ENCODE data around the gene PMPCA.

Gene PMPCA

GRCh38 chr9:136386018-136386417, 24.4 kb upstream of the PMPCA start:
- no peaks in the 10 kb centered on the region for H3K9me3 ChIP-seq (ENCODE audit: insufficient read depth, low read depth, low read length)
- peaks cover 88% of the 10 kb centered on the region for H3K36me3 ChIP-seq (ENCODE audit: insufficient read depth, low read length)
- no peak overlapping the region for H3K4me3 ChIP-seq (ENCODE audit: low read length)
- H3K9ac ChIP-seq (ENCODE audit: low read depth, low read length), result no peak overlapping the region
- no peaks in the 10 kb centered on the region for H3K4me1 ChIP-seq (ENCODE audit: insufficient read depth, low read length)
- 96% methylated on average over 13 of the region's 13 CpGs for WGBS
- no peaks in the 10 kb centered on the region for H3K27me3 ChIP-seq (ENCODE audit: insufficient read depth, low read length)
- H3K27ac ChIP-seq (ENCODE audit: low read depth, low read length), result no peak overlapping the region

GRCh38 chr9:136387217-136387616, 23.2 kb upstream of the PMPCA start:
- Histone ChIP-seq H3K36me3 (ENCODE audit: insufficient read depth, low read length) (peaks cover 88% of the 10 kb centered on the region), H3K4me3 (ENCODE audit: low read length) (no peak overlapping the region), H3K9me3 (ENCODE audit: insufficient read depth, low read depth, low read length) (no peaks in the 10 kb centered on the region), H3K27me3 (ENCODE audit: insufficient read depth, low read length) (no peaks in the 10 kb centered on the region), H3K27ac (ENCODE audit: low read depth, low read length) (no peak overlapping the region), H3K4me1 (ENCODE audit: insufficient read depth, low read length) (no peaks in the 10 kb centered on the region), H3K9ac (ENCODE audit: low read depth, low read length) (no peak overlapping the region)
- 96% methylated on average over 19 of the region's 19 CpGs for WGBS

- Histone ChIP-seq H3K36me3 (ENCODE audit: insufficient read depth, low read length) (peaks cover 89% of the 10 kb centered on the region), H3K27ac (ENCODE audit: low read depth, low read length) (no peak overlapping the region), H3K4me3 (ENCODE audit: low read length) (no peak overlapping the region), H3K4me1 (ENCODE audit: insufficient read depth, low read length) (no peaks in the 10 kb centered on the region), H3K9ac (ENCODE audit: low read depth, low read length) (no peak overlapping the region), H3K9me3 (ENCODE audit: insufficient read depth, low read depth, low read length) (no peaks in the 10 kb centered on the region), H3K27me3 (ENCODE audit: insufficient read depth, low read length) (no peaks in the 10 kb centered on the region)
- 96% methylated on average over 14 of the region's 14 CpGs for WGBS
These were observed 21.1 kb upstream of the PMPCA start for GRCh38 chr9:136389396-136389795.

GRCh38 chr9:136391737-136392537, 18.5 kb upstream of the PMPCA start:
- H3K9ac ChIP-seq (ENCODE audit: low read depth, low read length), result no peak overlapping the region

GRCh38 chr9:136392538-136393449, 17.7 kb upstream of the PMPCA start:
- no peaks in the 10 kb centered on the region for H3K27me3 ChIP-seq (ENCODE audit: insufficient read depth, low read length)
- H3K36me3 ChIP-seq (ENCODE audit: insufficient read depth, low read length), result peaks cover 93% of the 10 kb centered on the region
- no peak overlapping the region for H3K9ac ChIP-seq (ENCODE audit: low read depth, low read length)
- H3K4me3 ChIP-seq (ENCODE audit: low read length), result no peak overlapping the region
- H3K4me1 ChIP-seq (ENCODE audit: insufficient read depth, low read length), result no peaks in the 10 kb centered on the region
- no peak overlapping the region for H3K27ac ChIP-seq (ENCODE audit: low read depth, low read length)
- H3K9me3 ChIP-seq (ENCODE audit: insufficient read depth, low read depth, low read length), result no peaks in the 10 kb centered on the region
- WGBS, result 90% methylated on average over 21 of the region's 21 CpGs

More at GRCh38 chr9:136391737-136392537, 18.5 kb upstream of the PMPCA start:
- 95% methylated on average over 28 of the region's 28 CpGs for WGBS
- peaks cover 95% of the 10 kb centered on the region for H3K36me3 ChIP-seq (ENCODE audit: insufficient read depth, low read length)
- H3K9me3 ChIP-seq (ENCODE audit: insufficient read depth, low read depth, low read length), result no peaks in the 10 kb centered on the region
- H3K4me3 ChIP-seq (ENCODE audit: low read length), result no peak overlapping the region
- no peaks in the 10 kb centered on the region for H3K27me3 ChIP-seq (ENCODE audit: insufficient read depth, low read length)
- H3K4me1 ChIP-seq (ENCODE audit: insufficient read depth, low read length), result no peaks in the 10 kb centered on the region
- no peak overlapping the region for H3K27ac ChIP-seq (ENCODE audit: low read depth, low read length)

- WGBS, result 96% methylated on average over 17 of the region's 17 CpGs
- Histone ChIP-seq H3K27me3 (ENCODE audit: insufficient read depth, low read length) (no peaks in the 10 kb centered on the region), H3K9me3 (ENCODE audit: insufficient read depth, low read depth, low read length) (no peaks in the 10 kb centered on the region), H3K4me3 (ENCODE audit: low read length) (no peak overlapping the region), H3K9ac (ENCODE audit: low read depth, low read length) (no peak overlapping the region), H3K36me3 (ENCODE audit: insufficient read depth, low read length) (peaks cover 92% of the 10 kb centered on the region), H3K27ac (ENCODE audit: low read depth, low read length) (no peak overlapping the region), H3K4me1 (ENCODE audit: insufficient read depth, low read length) (no peaks in the 10 kb centered on the region)
These were observed 16.9 kb upstream of the PMPCA start for GRCh38 chr9:136393531-136393930.

- Histone ChIP-seq H3K9ac (ENCODE audit: low read depth, low read length) (no peak overlapping the region), H3K27ac (ENCODE audit: low read depth, low read length) (no peak overlapping the region), H3K36me3 (ENCODE audit: insufficient read depth, low read length) (peaks cover 83% of the 10 kb centered on the region), H3K4me1 (ENCODE audit: insufficient read depth, low read length) (no peaks in the 10 kb centered on the region), H3K9me3 (ENCODE audit: insufficient read depth, low read depth, low read length) (no peaks in the 10 kb centered on the region), H3K27me3 (ENCODE audit: insufficient read depth, low read length) (no peaks in the 10 kb centered on the region), H3K4me3 (ENCODE audit: low read length) (no peak overlapping the region)
- 97% methylated on average over 21 of the region's 21 CpGs for WGBS
These were observed 16.0 kb upstream of the PMPCA start for GRCh38 chr9:136394312-136395019.

- Histone ChIP-seq H3K9me3 (ENCODE audit: insufficient read depth, low read depth, low read length) (no peaks in the 10 kb centered on the region), H3K4me1 (ENCODE audit: insufficient read depth, low read length) (no peaks in the 10 kb centered on the region), H3K9ac (ENCODE audit: low read depth, low read length) (no peak overlapping the region), H3K36me3 (ENCODE audit: insufficient read depth, low read length) (peaks cover 78% of the 10 kb centered on the region), H3K27ac (ENCODE audit: low read depth, low read length) (no peak overlapping the region), H3K27me3 (ENCODE audit: insufficient read depth, low read length) (no peaks in the 10 kb centered on the region), H3K4me3 (ENCODE audit: low read length) (no peak overlapping the region)
- WGBS, result 96% methylated on average over 13 of the region's 13 CpGs
These were observed 15.5 kb upstream of the PMPCA start for GRCh38 chr9:136395020-136395340.

- no peaks in the 10 kb centered on the region for H3K4me1 ChIP-seq (ENCODE audit: insufficient read depth, low read length)
- WGBS, result 93% methylated on average over 26 of the region's 26 CpGs
- no peaks in the 10 kb centered on the region for H3K9me3 ChIP-seq (ENCODE audit: insufficient read depth, low read depth, low read length)
- H3K36me3 ChIP-seq (ENCODE audit: insufficient read depth, low read length), result peaks cover 74% of the 10 kb centered on the region
- H3K27ac ChIP-seq (ENCODE audit: low read depth, low read length), result no peak overlapping the region
- H3K9ac ChIP-seq (ENCODE audit: low read depth, low read length), result no peak overlapping the region
- H3K4me3 ChIP-seq (ENCODE audit: low read length), result no peak overlapping the region
- H3K27me3 ChIP-seq (ENCODE audit: insufficient read depth, low read length), result no peaks in the 10 kb centered on the region
These were observed 14.9 kb upstream of the PMPCA start for GRCh38 chr9:136395345-136396218.

- Histone ChIP-seq H3K27ac (ENCODE audit: low read depth, low read length) (no peak overlapping the region), H3K9ac (ENCODE audit: low read depth, low read length) (no peak overlapping the region), H3K36me3 (ENCODE audit: insufficient read depth, low read length) (peaks cover 71% of the 10 kb centered on the region), H3K4me3 (ENCODE audit: low read length) (no peak overlapping the region), H3K9me3 (ENCODE audit: insufficient read depth, low read depth, low read length) (no peaks in the 10 kb centered on the region), H3K27me3 (ENCODE audit: insufficient read depth, low read length) (no peaks in the 10 kb centered on the region), H3K4me1 (ENCODE audit: insufficient read depth, low read length) (no peaks in the 10 kb centered on the region)
- WGBS, result 96% methylated on average over 4 of the region's 4 CpGs
These were observed 14.3 kb upstream of the PMPCA start for GRCh38 chr9:136396219-136396515.

All from HUES64 (cell line).